A673 (cell line): ENCODE data around the gene CARS1. TPM values are rescaled to one million over a fixed set of nuclear protein-coding genes. Genes with fewer than 3 reads are reported as not detected.

Experiments
- BruUV-seq: library from RNA; stranded (reverse); fragments of 400-500 nt; replicated peaks from 2 replicates; lab custom pipeline; 2021; lab: Mats Ljungman, UMichigan
- CTCF ChIA-PET: fragments of 300-600 bp; sonication (Branson Sonifier 250); formaldehyde crosslinking; loops from one replicate; lab custom pipeline; 2022; ENCODE audit warnings: antibody characterized with exemption; lab: Charles Lee
- POLR2A ChIA-PET: fragments of 300-600 bp; sonication (Branson Sonifier 250); formaldehyde crosslinking; loops from one replicate; lab custom pipeline; 2022; ENCODE audit warnings: antibody characterized with exemption; ENCODE audit not compliant: low non-redundant PET; lab: Charles Lee
- DNase-seq: peaks from one replicate; pipeline ENCODE4 v3.0.0-alpha.2; 2015; ENCODE audit warnings: low spot score
- H3K27ac ChIP-seq: fragments of 200-600 bp; sonication (generic); 2 replicates; pipeline ENCODE4 v1.5.1; 2016; ENCODE audit warnings: mixed run types, low read depth, mild to moderate bottlenecking, mixed read lengths, antibody characterized with exemption, low read length; ENCODE audit not compliant: poor library complexity, severe bottlenecking
- H3K27me3 ChIP-seq: fragments of 200-600 bp; sonication (generic); replicated peaks from 2 replicates; pipeline ENCODE4 v1.6.1; 2017; ENCODE audit warnings: mixed run types, low read depth, mild to moderate bottlenecking, mixed read lengths, antibody characterized with exemption, low read length; ENCODE audit not compliant: insufficient read depth, poor library complexity
- H3K36me3 ChIP-seq: fragments of 200-600 bp; sonication (generic); 2 replicates; pipeline ENCODE4 v1.6.1; 2016; ENCODE audit warnings: mixed run types, mild to moderate bottlenecking, mixed read lengths, antibody characterized with exemption, low read length; ENCODE audit not compliant: insufficient read depth, poor library complexity, severe bottlenecking
- H3K4me1 ChIP-seq: fragments of 200-600 bp; sonication (generic); 2 replicates; pipeline ENCODE4 v1.6.1; 2017; ENCODE audit warnings: mixed run types, mild to moderate bottlenecking, mixed read lengths, antibody characterized with exemption, low read length; ENCODE audit not compliant: insufficient read depth, poor library complexity, severe bottlenecking
- H3K4me3 ChIP-seq: fragments of 200-600 bp; sonication (generic); 2 replicates; pipeline ENCODE4 v1.5.1; 2016; ENCODE audit warnings: low read depth, mixed run types, mild to moderate bottlenecking, mixed read lengths, low read length; ENCODE audit not compliant: poor library complexity, severe bottlenecking
- H3K9me3 ChIP-seq: fragments of 200-600 bp; sonication (generic); 2 replicates; pipeline ENCODE4 v1.6.1; 2016; ENCODE audit warnings: mixed run types, low read depth, mild to moderate bottlenecking, mixed read lengths, antibody characterized with exemption, low read length; ENCODE audit not compliant: poor library complexity, severe bottlenecking
- EZH2 ChIP-seq: fragments of 200-600 bp; sonication (generic); IDR thresholded peaks from 2 replicates; pipeline ENCODE4 v1.6.1; 2017; ENCODE audit warnings: borderline replicate concordance, low read depth, mild to moderate bottlenecking, mixed read lengths, antibody characterized with exemption, low read length; ENCODE audit not compliant: poor library complexity, severe bottlenecking
- intact Hi-C: fragments of 100-400 bp; cut with micrococcal nuclease; formaldehyde crosslinking; loops from one replicate; pipeline ENCODE4 v1.10.0; 2022; ENCODE audit not compliant: unreplicated experiment
- total RNA-seq: library from RNA; stranded (reverse); gene quantifications from 2 replicates; pipeline ENCODE4 v1.2.3, GENCODE V29; 2021
- TF ChIP-seq, protein P1 (sequence below): fragments of 300-800, 200-600 bp; sonication (generic); conservative IDR thresholded peaks from 2 replicates; pipeline ENCODE4 v1.5.1; 2017; ENCODE audit warnings: low read depth, mild to moderate bottlenecking, antibody characterized with exemption, low read length, moderate library complexity, mixed read lengths

The CARS1 gene
- total RNA-seq, 1 experiment from 2014 or later, result 76.4 TPM

DNA sequence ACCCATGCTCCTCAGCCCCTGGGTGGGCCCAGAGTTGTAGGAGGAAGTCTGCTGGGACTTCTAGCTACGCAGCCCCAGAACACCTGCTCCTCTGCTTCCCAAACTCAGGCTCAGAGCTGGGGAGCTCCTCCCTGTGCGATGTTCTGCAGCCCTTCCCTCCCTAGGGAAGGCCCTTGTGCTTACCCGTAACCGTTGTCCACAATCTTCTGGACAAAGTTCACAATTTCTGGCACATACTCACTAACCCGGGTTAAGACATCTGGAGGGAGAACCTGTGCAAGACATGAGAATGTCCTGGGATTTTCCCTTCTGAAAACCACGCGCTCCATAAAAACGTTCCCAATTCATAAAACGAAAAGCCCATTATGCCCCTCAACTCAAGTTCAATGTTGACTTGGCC is 28.4 kb downstream of the CARS1 start:
- Histone ChIP-seq H3K4me1 (no peaks in the 10 kb centered on the region), H3K27ac (no peak overlapping the region), H3K36me3 (peaks cover 58% of the 10 kb centered on the region), H3K9me3 (no peaks in the 10 kb centered on the region), H3K4me3 (no peak overlapping the region), H3K27me3 (no peaks in the 10 kb centered on the region)
- no peak for DNase-seq
- POLR2A ChIA-PET, result no interaction called here
- CTCF ChIA-PET, result no interaction called here
- no TSS peak for BruUV-seq
- intact Hi-C loops, result no loop called here
- no peak for TF ChIP-seq EZH2
- TF ChIP-seq, protein P1, sequence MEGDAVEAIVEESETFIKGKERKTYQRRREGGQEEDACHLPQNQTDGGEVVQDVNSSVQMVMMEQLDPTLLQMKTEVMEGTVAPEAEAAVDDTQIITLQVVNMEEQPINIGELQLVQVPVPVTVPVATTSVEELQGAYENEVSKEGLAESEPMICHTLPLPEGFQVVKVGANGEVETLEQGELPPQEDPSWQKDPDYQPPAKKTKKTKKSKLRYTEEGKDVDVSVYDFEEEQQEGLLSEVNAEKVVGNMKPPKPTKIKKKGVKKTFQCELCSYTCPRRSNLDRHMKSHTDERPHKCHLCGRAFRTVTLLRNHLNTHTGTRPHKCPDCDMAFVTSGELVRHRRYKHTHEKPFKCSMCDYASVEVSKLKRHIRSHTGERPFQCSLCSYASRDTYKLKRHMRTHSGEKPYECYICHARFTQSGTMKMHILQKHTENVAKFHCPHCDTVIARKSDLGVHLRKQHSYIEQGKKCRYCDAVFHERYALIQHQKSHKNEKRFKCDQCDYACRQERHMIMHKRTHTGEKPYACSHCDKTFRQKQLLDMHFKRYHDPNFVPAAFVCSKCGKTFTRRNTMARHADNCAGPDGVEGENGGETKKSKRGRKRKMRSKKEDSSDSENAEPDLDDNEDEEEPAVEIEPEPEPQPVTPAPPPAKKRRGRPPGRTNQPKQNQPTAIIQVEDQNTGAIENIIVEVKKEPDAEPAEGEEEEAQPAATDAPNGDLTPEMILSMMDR, result no peak

DNA sequence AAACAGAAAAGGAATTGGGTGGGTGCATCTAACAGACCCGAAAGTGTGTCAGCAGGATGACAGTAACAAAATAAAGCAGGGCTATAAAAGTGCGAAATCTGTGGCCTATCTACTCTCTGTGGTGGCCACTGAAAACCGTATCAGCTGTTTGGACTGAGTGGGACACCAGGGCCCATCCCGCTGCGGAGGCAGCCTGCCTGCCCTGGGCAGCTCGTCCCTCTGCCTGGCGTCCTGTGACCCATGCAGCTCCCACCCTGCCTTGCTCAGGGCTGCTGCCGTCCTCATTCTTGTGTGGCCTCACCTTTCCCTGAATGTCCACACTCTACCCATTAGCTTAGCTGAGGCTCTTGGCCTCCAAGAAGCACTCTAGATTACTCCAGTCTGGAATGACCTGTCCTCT is 30.4 kb downstream of the CARS1 start:
- Histone ChIP-seq H3K27me3 (no peaks in the 10 kb centered on the region), H3K27ac (no peak overlapping the region), H3K4me3 (no peak overlapping the region), H3K9me3 (no peaks in the 10 kb centered on the region), H3K4me1 (peaks cover 10% of the 10 kb centered on the region), H3K36me3 (peaks cover 45% of the 10 kb centered on the region)
- intact Hi-C loops, result no loop called here
- BruUV-seq, result no TSS peak
- no peak for DNase-seq
- ChIA-PET CTCF (no interaction called here), POLR2A (no interaction called here)
- TF ChIP-seq, protein P1, result no peak
- no peak for TF ChIP-seq EZH2

DNA sequence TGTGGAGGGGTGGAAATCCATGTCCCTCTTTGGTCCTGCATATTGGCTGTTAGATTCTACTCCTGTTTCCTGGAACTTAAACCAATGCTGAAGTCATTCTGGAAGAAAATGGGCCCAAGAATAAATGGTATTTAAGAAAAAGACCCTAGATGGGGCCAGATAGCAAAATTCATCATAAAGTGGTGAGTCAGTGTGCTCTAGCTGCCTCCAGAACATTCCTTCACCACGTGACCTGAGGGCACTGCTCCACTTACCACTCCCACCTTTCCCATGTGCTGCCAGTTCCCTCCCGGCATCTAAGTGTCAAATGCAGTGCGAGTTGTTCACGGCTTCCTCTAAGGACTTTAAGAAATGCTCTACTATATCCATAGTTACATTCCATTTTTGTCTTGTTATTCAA is 34.2 kb downstream of the CARS1 start:
- Histone ChIP-seq H3K9me3 (no peaks in the 10 kb centered on the region), H3K4me1 (peaks cover 12% of the 10 kb centered on the region), H3K27me3 (no peaks in the 10 kb centered on the region), H3K27ac (peak overlapping the region; percentile 61), H3K36me3 (peaks cover 49% of the 10 kb centered on the region), H3K4me3 (no peak overlapping the region)
- POLR2A ChIA-PET, result no interaction called here
- intact Hi-C loops, result no loop called here
- TF ChIP-seq EZH2, result no peak
- TF ChIP-seq, protein P1, result no peak
- BruUV-seq, result no TSS peak
- CTCF ChIA-PET, result interaction anchor here (1.2 kb wide), 1 partner anchor 68 kb away, joined by 4 read pairs; no protein-coding TSS in a partner anchor
- DNase-seq, result no peak
